Coronary artery (tissue), 2 donors: ENCODE results near the gene TNS4.
"Not testable (repeated sequence)": the region's sequence is repeated elsewhere in the genome, so short reads cannot be mapped to it uniquely, and the experiment has no call there.

Experiments
- DNase-seq: peaks from one replicate; pipeline ENCODE4 v3.0.0-alpha.2; 2017; ENCODE audit warnings: low spot score
- H3K27ac ChIP-seq, 2 donors: fragments of 200-600 bp; sonication (generic); one replicate each; pipeline ENCODE4 v1.5.1; 2016 to 2019
- H3K4me3 ChIP-seq: fragments of 200-600 bp; sonication (generic); 2 replicates; pipeline ENCODE4 v1.5.1; 2016; ENCODE audit warnings: mild to moderate bottlenecking, moderate library complexity
- CTCF ChIP-seq: fragments of 200-600 bp; sonication (generic); IDR thresholded peaks from one replicate; pipeline ENCODE4 v1.5.1; 2019; ENCODE audit warnings: antibody characterized with exemption

The TNS4 gene

GRCh38 chr17:40501499-40501911 is at the start of gene TNS4:
TSS of gene TNS4 (minus strand) at chr17:40501623. CDS start at chr17:40496425, 5,198 bp downstream.
- TF ChIP-seq CTCF, result no peak
- Histone ChIP-seq H3K4me3 (no peak within 1 kb of the TSS), H3K27ac (no peak within 1 kb of the TSS)
- no peak for DNase-seq

DNA sequence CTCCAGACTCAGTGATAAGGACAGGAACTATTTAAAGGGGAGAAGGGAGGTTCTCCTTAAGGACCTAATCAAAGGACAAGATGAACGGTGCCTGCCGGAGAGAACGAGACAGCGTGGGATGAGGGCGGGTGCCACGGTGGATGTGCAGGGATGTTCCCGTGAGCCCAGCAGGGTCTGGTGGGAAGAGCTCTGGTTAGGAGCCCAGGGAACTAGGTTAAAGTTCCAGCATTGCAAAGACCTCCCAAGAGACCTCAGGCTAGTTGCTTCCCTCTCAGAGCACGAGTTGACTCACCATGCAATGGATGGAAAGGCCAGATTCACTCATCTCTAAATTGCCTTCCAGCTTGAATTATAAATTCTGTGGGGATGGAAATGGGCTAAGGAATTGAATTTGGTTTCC is 49.2 kb upstream of the TNS4 start:
- Histone ChIP-seq H3K4me3 (no peak overlapping the region), H3K27ac (peak overlapping the region in 1 of 2 donors; percentile 82)
- no peak for TF ChIP-seq CTCF
- DNase-seq, result peak; percentile 77

- DNase-seq, result peak; percentile 76
- no peak overlapping the region for H3K4me3 ChIP-seq
- no peak for TF ChIP-seq CTCF
- peak overlapping the region; percentile 30 to 82 for H3K27ac ChIP-seq
Measured at GRCh38 chr17:40548982-40549685, 47.7 kb upstream of the TNS4 start.

- peak; percentile 71 for DNase-seq
- H3K27ac ChIP-seq, result peak overlapping the region; percentile 30 to 82
- no peak for TF ChIP-seq CTCF
- no peak overlapping the region for H3K4me3 ChIP-seq
Measured at GRCh38 chr17:40548491-40548981, 47.1 kb upstream of the TNS4 start.

DNA sequence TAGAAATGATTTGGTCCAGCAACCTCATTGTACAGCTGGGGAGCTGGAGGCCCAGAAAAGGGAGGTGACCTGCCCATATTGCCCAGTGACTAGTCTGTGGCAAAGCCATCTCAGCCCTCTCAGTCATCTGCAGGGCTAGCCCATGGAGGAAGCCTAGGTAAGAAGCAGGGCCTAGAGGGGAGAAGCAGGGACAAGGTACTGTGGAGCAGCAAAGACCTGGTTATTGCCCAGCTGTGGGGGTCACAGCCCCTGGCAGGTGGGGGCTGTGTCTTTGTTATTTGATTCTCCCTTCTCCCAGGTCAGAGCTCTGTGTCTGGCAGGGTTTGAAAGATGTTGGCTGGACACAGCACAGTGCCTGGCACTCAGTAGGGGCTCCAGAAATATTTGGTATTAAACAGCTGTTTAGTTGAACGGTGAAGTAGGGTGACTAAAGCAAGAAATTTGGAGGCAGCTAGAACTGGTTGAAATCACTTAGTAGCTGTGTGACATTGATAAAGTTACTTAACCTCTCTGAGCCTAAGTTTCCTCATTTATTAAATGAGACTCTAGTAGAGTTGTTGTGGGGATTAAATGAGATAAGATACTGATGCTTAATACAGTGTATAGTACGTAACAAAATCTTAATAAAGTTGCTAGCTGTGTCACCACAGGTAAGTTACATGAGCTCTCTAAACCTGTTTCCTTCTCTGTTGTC is 46.5 kb upstream of the TNS4 start:
- Histone ChIP-seq H3K27ac (peak overlapping the region in 1 of 2 donors; percentile 82), H3K4me3 (no peak overlapping the region)
- no peak for DNase-seq
- TF ChIP-seq CTCF, result no peak

GRCh38 chr17:40547079-40547784 is 45.8 kb upstream of the TNS4 start:
- Histone ChIP-seq H3K27ac (peak overlapping the region in 1 of 2 donors; percentile 82), H3K4me3 (no peak overlapping the region)
- no peak for TF ChIP-seq CTCF
- peak; percentile 57 for DNase-seq

GRCh38 chr17:40546497-40546896 is 45.1 kb upstream of the TNS4 start:
- H3K27ac ChIP-seq, H3K4me3 ChIP-seq, DNase-seq: not testable (repeated sequence)
